Panc1 (cell line): ENCODE data around the gene NOL4L. TPM values are rescaled to one million over a fixed set of nuclear protein-coding genes. Genes with fewer than 3 reads are reported as not detected.

Experiments
- ATAC-seq: fragments of 200-7000 bp; cut with Tn5 transposase; 2 replicates; pipeline ENCODE4 v1.9.1; 2020; ENCODE audit warnings: mild to moderate bottlenecking, moderate library complexity
- BruUV-seq: library from RNA; stranded (reverse); fragments of 400-500 nt; replicated peaks from 2 replicates; lab custom pipeline; 2021; lab: Mats Ljungman, UMichigan
- CTCF ChIA-PET: fragments of 300-600 bp; sonication (Branson Sonifier 250); formaldehyde crosslinking; loops from one replicate; lab custom pipeline; 2022; ENCODE audit warnings: antibody characterized with exemption; lab: Charles Lee
- POLR2A ChIA-PET: fragments of 300-600 bp; sonication (Branson Sonifier 250); formaldehyde crosslinking; loops from one replicate; lab custom pipeline; 2022; ENCODE audit warnings: antibody characterized with exemption; lab: Charles Lee
- DNase-seq: peaks from one replicate; pipeline ENCODE4 v3.0.0-alpha.2; 2010; ENCODE audit warnings: low read depth, low spot score
- H3K27ac ChIP-seq: 2 replicates; pipeline ENCODE4 v1.5.1; 2011; ENCODE audit warnings: mild to moderate bottlenecking, low read length, inconsistent platforms
- H3K27me3 ChIP-seq: fragments of 200-500 bp; sonication (Bioruptor generic); 2 replicates; pipeline ENCODE4 v1.6.0; 2014; ENCODE audit warnings: low read length, inconsistent platforms; ENCODE audit not compliant: control insufficient read depth, insufficient read depth
- H3K36me3 ChIP-seq: fragments of 200-500 bp; sonication (Bioruptor generic); 2 replicates; pipeline ENCODE4 v1.5.1; 2014; ENCODE audit warnings: inconsistent platforms, mild to moderate bottlenecking, low read length, moderate library complexity; ENCODE audit not compliant: control insufficient read depth, insufficient read depth
- H3K4me1 ChIP-seq: 2 replicates; pipeline ENCODE4 v1.5.1; 2011; ENCODE audit warnings: inconsistent platforms, mild to moderate bottlenecking, low read length, moderate library complexity; ENCODE audit not compliant: control insufficient read depth, insufficient read depth
- H3K4me3 ChIP-seq, 2 experiments: 2 replicates each; pipeline ENCODE4 v1.5.1; 2011 to 2012; ENCODE audit warnings: low read depth in 2 of 2, low read length in 2 of 2, mild to moderate bottlenecking in 2 of 2, inconsistent platforms in 1 of 2, moderate library complexity in 1 of 2
- H3K9me3 ChIP-seq: fragments of 200-500 bp; sonication (Bioruptor generic); 2 replicates; pipeline ENCODE4 v1.5.1; 2014; ENCODE audit warnings: low read depth, mild to moderate bottlenecking, inconsistent platforms, low read length, moderate library complexity; ENCODE audit not compliant: control insufficient read depth, insufficient read depth
- POLR2AphosphoS5 ChIP-seq: IDR thresholded peaks from 2 replicates; pipeline ENCODE4 v1.6.1; 2012; ENCODE audit warnings: mild to moderate bottlenecking, low read depth, low read length, moderate library complexity
- SIN3A ChIP-seq: IDR thresholded peaks from 2 replicates; pipeline ENCODE4 v1.6.1; 2012; ENCODE audit warnings: low read depth, mild to moderate bottlenecking, low read length, moderate library complexity, borderline replicate concordance; ENCODE audit not compliant: insufficient read depth
- TCF7L2 ChIP-seq: IDR thresholded peaks from 2 replicates; pipeline ENCODE4 v1.6.1; 2011; ENCODE audit warnings: mild to moderate bottlenecking, low read depth, low read length, inconsistent platforms
- in situ Hi-C: cut with HindIII; loops from 2 replicates; pipeline ENCODE4 v1.10.0; 2016; ENCODE audit warnings: low sequenced_read_pairs, low pct_unique_long_range_greater_than_20kb
- intact Hi-C: fragments of 100-400 bp; cut with micrococcal nuclease; formaldehyde crosslinking; loops from one replicate; pipeline ENCODE4 v1.10.0; 2022; ENCODE audit not compliant: unreplicated experiment
- total RNA-seq: library from RNA; stranded (reverse); gene quantifications from one replicate; pipeline ENCODE4 v1.2.1, GENCODE V29; 2021; ENCODE audit not compliant: unreplicated experiment
- TF ChIP-seq, protein P1 (sequence below), 2 experiments: IDR thresholded peaks; 2 replicates each; pipeline ENCODE4 v1.6.1; 2011 to 2012; ENCODE audit warnings: low read depth in 2 of 2, control low read depth in 1 of 2, low read length in 1 of 2, mild to moderate bottlenecking in 1 of 2, moderate library complexity in 1 of 2; ENCODE audit not compliant: insufficient read depth in 1 of 2
- TF ChIP-seq, protein P2 (sequence below): fragments of 450-650 bp; IDR thresholded peaks from 2 replicates; pipeline ENCODE4 v1.5.1; 2017; ENCODE audit warnings: mild to moderate bottlenecking

The NOL4L gene
- total RNA-seq, 1 experiment from 2014 or later, result 21.6 TPM

DNA sequence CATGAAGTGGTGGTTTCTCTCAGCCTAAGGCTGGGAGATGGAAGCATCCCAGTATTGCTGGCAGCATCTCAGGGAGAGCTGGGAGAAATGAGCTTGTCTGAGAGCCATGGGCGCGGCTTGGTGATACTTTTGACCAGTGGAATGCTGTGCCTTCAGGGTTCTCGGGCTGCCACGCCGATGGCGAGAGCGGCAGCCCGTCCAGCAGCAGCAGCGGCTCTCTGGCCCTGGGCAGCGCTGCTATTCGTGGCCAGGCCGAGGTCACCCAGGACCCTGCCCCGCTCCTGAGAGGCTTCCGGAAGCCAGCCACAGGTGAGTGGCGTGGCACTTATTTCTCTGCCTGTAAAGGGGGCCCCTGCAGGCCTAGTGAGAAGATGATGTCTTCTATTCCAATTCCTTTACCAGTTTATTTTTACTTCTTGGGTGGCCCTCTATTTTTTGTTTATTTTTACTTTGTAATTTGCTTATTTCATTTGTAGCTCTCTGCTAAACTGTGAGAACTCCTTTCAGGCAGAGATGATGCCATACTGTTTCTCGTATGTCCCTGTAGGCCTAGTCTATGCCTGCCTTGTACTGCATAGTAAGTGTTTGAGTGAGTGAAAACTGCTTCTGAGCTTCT, 155.3 kb downstream of the NOL4L start:
- Histone ChIP-seq H3K36me3 (peaks cover 62% of the 10 kb centered on the region), H3K27ac (no peak overlapping the region), H3K9me3 (no peaks in the 10 kb centered on the region), H3K4me3 (no peak overlapping the region), H3K4me1 (no peaks in the 10 kb centered on the region), H3K27me3 (no peaks in the 10 kb centered on the region)
- BruUV-seq, result no TSS peak
- POLR2A ChIA-PET, result no interaction called here
- in situ Hi-C loops, result no loop called here
- CTCF ChIA-PET, result no interaction called here
- DNase-seq (no peak), ATAC-seq (no peak)
- TF ChIP-seq, protein P1, sequence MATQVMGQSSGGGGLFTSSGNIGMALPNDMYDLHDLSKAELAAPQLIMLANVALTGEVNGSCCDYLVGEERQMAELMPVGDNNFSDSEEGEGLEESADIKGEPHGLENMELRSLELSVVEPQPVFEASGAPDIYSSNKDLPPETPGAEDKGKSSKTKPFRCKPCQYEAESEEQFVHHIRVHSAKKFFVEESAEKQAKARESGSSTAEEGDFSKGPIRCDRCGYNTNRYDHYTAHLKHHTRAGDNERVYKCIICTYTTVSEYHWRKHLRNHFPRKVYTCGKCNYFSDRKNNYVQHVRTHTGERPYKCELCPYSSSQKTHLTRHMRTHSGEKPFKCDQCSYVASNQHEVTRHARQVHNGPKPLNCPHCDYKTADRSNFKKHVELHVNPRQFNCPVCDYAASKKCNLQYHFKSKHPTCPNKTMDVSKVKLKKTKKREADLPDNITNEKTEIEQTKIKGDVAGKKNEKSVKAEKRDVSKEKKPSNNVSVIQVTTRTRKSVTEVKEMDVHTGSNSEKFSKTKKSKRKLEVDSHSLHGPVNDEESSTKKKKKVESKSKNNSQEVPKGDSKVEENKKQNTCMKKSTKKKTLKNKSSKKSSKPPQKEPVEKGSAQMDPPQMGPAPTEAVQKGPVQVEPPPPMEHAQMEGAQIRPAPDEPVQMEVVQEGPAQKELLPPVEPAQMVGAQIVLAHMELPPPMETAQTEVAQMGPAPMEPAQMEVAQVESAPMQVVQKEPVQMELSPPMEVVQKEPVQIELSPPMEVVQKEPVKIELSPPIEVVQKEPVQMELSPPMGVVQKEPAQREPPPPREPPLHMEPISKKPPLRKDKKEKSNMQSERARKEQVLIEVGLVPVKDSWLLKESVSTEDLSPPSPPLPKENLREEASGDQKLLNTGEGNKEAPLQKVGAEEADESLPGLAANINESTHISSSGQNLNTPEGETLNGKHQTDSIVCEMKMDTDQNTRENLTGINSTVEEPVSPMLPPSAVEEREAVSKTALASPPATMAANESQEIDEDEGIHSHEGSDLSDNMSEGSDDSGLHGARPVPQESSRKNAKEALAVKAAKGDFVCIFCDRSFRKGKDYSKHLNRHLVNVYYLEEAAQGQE (IDR thresholded peaks at IDR 0.05; ENCODE audit: insufficient read depth in 1 of 2, low read depth in 2 of 2, low read length in 1 of 2), result no peak
- TF ChIP-seq, protein P2, sequence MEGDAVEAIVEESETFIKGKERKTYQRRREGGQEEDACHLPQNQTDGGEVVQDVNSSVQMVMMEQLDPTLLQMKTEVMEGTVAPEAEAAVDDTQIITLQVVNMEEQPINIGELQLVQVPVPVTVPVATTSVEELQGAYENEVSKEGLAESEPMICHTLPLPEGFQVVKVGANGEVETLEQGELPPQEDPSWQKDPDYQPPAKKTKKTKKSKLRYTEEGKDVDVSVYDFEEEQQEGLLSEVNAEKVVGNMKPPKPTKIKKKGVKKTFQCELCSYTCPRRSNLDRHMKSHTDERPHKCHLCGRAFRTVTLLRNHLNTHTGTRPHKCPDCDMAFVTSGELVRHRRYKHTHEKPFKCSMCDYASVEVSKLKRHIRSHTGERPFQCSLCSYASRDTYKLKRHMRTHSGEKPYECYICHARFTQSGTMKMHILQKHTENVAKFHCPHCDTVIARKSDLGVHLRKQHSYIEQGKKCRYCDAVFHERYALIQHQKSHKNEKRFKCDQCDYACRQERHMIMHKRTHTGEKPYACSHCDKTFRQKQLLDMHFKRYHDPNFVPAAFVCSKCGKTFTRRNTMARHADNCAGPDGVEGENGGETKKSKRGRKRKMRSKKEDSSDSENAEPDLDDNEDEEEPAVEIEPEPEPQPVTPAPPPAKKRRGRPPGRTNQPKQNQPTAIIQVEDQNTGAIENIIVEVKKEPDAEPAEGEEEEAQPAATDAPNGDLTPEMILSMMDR, result no peak
- no peak for TF ChIP-seq SIN3A
- TF ChIP-seq POLR2AphosphoS5, result no peak
- no peak for TF ChIP-seq TCF7L2
- intact Hi-C loops, result no loop called here

DNA sequence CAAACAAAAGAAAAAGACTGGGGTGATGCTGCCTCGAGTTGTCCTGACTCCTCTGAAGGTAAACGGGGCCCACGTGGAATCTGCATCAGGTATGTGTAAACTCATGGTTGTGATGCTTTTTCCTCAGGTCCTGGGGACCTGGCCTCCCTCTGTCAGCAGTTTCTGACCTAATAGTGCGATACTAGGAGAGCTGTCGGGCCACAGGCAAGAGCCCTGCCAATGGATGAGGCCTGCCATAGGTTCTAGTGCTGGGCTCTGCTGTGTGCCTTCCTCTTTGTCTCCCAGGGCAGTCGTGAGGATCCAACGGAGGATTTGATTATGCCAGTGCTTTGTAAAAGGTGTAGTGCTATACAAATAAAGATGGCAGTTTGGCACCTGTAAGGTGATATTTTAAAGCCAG, 155.8 kb downstream of the NOL4L start:
- in situ Hi-C loops, result no loop called here
- Histone ChIP-seq H3K27ac (no peak overlapping the region), H3K9me3 (no peaks in the 10 kb centered on the region), H3K4me1 (no peaks in the 10 kb centered on the region), H3K36me3 (peaks cover 59% of the 10 kb centered on the region), H3K4me3 (no peak overlapping the region), H3K27me3 (no peaks in the 10 kb centered on the region)
- ChIA-PET CTCF (no interaction called here), POLR2A (no interaction called here)
- ATAC-seq (no peak), DNase-seq (no peak)
- intact Hi-C loops, result no loop called here
- BruUV-seq, result no TSS peak
- TF ChIP-seq, protein P1 (IDR thresholded peaks at IDR 0.05; ENCODE audit: insufficient read depth in 1 of 2, low read depth in 2 of 2, low read length in 1 of 2), result no peak
- TF ChIP-seq POLR2AphosphoS5, result no peak
- no peak for TF ChIP-seq TCF7L2
- TF ChIP-seq, protein P2, result no peak
- TF ChIP-seq SIN3A, result no peak
